ENCODE results near the gene OR4K15.
"Not testable (repeated sequence)": the region's sequence is repeated elsewhere in the genome, so short reads cannot be mapped to it uniquely, and the experiment has no call there.

OR4K15 gene, protein sequence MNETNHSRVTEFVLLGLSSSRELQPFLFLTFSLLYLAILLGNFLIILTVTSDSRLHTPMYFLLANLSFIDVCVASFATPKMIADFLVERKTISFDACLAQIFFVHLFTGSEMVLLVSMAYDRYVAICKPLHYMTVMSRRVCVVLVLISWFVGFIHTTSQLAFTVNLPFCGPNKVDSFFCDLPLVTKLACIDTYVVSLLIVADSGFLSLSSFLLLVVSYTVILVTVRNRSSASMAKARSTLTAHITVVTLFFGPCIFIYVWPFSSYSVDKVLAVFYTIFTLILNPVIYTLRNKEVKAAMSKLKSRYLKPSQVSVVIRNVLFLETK

DNA sequence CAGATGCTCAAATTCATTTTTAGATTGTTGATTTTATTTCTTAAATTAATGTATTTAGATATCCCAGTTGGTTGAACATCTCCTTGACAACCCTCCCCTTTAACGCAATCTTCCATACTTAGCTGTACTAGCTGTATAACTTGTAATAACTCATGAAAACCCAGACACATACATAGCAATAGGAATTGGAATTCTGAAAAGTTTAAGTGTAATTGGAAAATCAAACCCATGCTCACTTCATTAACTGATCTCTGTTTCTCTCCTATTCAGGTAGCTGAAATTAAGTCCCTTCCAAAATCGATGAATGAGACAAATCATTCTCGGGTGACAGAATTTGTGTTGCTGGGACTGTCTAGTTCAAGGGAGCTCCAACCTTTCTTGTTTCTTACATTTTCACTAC lies at the start of gene OR4K15:
OR4K15 (plus strand) TSS at position 301 of the 400 bp plus-strand sequence; CDS start at position 301, 0 bp downstream.
- DNase-seq, result no peak

DNA sequence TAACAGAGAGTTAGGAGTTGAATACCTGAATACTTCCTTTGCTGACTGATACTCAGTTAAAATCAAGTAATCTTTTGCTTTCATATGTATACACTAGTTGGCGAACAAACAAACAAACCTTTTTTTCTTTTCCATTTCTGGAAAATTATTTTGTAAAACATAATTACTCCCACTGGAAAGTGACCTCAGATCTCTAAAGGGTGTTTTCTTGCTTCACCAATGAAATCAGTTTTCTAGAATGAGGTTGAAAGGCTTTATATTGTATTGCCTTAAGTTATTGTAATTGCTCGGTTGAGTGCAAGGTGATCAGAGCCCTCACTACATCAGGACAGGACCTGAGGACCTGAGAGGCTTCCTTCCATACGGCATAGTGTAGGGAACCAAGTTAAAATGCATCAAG lies 44.8 kb upstream of the OR4K15 start, which contains the start of gene OR4K1:
OR4K1 (plus strand) TSS at position 301 of the 400 bp plus-strand sequence. CDS start 4,750 bp downstream, outside the sequence.
- DNase-seq, result no peak

DNA sequence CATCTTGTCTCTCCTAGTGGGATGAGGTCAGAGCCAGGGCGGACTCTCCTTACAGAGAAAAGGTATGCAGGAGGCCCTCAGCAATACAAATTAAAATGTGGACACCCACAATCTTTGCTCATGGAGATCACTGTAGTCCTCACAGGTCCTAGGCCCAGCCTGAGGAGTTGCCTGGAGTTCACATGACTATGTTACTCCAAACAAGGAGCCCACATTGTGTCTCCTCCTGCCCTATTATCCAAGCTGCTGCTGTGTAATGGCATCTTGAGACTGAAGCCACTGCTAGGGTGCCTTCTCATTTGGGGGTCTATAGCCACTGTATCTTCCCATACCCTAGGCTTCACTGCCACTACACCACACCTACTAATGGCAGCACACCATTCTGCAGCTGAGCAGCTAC lies 33.7 kb upstream of the OR4K15 start:
- DNase-seq, result no peak

DNA sequence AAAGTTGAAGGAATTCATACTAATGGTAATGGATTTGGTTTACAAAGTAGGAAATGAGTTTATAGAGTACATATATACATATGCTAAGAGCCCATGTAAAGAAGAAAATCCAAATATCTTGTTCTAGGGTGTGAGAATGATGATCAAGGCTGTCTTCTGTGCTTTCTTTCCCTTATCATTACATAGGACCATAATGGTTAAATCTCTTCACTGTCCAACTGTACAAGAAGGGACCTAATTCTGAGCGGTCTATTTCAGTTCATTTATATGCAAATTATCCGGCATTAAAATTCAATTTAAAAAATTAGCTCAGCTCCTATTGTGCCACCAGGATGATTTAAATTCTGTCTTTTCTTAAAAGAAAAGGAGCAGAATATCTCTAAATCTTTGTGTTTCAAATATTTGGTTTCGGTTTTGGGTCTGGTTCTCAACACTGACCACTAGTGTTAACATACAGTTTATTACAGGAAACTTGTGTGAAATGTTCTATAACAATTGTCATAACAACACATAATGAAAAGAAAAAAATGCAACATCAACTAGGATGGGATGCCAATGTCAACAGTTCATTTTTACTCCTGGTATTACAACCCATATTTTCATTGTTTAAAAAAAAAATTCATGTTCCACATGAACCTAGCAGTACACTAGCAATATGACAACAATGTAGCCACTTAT lies 27.8 kb upstream of the OR4K15 start:
- DNase-seq, result no peak

DNA sequence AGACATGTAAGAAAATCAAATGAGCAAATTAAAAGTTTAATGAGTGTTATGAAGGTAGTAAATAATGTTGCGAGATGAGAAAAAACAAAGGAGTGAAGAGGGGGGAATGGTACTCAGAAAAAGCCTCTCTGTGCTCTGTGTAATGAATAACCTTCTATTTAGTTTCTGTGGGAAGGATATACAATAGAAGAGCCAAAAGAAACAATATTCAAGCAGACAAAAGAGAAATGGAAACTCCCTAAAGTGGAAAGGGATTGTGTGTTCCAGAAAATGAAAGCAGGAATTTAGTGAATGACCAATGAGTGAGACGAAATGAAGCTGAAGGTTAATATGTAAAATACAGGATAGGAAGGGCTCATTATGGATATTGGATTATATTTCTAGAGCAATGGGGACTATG lies 26.2 kb upstream of the OR4K15 start:
- DNase-seq, result no peak

DNA sequence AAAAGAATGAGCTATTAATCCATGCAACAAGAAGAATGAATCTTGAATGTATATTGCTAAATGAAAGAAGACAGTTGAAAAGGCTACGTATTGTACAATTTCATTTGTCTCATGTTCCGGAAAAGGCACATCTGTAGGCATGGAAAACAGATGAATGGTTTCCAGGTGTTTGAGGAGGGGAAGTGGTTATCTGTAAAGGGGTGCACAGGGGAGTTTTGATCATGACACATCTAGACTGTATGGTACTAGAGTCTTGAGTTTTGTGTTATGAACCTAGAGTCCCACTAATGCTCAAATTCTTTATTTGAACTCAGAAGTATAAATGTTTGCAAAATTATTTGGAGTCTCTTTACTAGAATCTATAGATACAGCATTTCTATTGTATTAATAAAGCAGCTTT lies 5.7 kb upstream of the OR4K15 start:
- DNase-seq, result not testable (repeated sequence)

DNA sequence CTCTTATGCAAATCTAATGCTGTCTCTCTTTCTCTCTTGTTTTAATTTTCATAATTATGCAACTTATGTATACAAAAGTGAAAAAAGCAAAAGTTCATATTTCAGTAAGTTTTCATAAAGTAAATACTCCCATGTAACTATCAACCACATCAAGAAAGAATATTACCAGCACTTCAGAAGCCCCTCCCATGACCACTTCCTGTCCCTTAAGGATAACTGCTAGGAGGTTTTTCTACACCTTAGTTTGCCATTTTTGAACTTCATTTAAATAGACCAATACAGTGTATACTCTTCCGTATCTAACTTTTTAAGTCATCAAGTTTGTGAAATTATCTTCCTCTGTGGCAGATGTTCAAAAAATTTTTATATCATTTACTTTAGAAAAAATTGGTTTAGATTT lies 547 bp upstream of the OR4K15 start:
- no peak for DNase-seq

DNA sequence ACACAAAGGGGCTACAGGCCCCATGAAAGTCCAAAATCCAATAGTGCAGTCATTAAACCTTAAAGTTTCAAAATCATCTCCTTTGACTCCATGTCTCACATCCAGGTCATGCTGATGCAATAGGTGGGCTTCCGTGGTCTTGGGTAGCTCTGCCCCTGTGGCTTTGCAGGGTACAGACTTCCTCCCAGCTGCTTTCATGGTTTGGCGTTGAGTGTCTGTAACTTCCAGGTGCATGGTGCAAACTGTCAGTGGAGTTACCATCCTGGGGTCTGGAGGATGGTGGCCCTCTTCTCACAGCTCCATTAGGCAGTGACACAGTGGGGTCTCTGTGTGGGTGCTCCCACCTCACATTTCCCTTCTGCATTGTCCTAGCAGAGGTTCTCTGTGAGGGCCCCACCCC lies 18.0 kb downstream of the OR4K15 start:
- no peak for DNase-seq

DNA sequence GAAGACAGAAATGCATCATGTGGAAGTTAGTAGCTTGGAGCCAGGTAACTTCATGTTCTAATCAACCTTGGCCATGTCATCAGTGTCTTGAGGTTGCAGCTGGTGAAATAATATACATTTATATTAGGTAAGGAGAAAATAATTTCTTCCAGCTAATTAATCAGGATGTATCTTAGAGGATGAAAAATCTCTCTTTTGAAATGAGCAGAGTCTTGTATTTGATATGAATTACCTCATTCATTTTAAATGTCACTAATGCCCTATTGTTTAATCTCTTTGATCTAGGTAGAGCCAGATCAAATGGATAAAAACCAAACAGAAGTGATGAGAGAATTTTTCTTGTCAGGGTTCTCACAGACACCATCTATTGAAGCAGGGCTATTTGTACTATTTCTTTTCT lies 26.5 kb downstream of the OR4K15 start, which contains the start of gene OR4Q2:
OR4Q2 (plus strand) TSS at position 301 of the 400 bp plus-strand sequence.
- no peak for DNase-seq

DNA sequence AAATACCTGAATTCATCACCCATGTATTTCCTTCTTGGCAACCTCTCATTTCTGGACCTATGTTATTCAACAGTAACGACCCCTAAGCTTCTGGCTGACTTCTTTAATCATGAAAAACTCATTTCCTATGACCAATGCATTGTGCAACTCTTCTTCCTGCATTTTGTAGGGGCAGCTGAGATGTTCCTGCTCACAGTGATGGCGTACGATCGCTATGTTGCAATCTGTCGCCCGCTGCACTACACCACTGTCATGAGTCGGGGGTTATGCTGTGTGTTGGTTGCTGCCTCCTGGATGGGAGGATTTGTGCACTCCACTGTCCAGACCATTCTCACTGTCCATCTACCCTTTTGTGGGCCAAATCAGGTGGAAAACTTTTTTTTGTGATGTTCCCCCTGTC lies 26.9 kb downstream of the OR4K15 start:
- DNase-seq, result no peak

DNA sequence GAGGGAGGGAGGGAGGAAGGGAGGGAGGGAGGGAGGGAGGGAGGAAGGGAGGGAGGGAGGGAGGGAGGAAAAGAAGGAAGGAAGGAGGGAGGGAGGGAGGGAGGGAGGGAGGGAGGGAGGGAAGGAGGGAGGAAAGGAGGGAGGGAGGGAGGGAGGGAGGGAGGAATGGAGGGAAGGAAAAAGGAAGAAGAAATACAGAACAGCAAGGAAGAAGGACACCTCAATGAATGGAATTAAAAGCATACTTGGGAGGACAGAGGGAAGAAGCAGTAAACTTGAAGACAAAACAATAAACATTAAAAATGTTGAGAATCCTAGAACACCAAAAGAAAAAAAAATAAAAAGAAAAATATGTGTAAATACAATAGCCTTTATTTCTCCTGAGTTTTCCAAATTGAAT lies 32.8 kb downstream of the OR4K15 start:
- no peak for DNase-seq

DNA sequence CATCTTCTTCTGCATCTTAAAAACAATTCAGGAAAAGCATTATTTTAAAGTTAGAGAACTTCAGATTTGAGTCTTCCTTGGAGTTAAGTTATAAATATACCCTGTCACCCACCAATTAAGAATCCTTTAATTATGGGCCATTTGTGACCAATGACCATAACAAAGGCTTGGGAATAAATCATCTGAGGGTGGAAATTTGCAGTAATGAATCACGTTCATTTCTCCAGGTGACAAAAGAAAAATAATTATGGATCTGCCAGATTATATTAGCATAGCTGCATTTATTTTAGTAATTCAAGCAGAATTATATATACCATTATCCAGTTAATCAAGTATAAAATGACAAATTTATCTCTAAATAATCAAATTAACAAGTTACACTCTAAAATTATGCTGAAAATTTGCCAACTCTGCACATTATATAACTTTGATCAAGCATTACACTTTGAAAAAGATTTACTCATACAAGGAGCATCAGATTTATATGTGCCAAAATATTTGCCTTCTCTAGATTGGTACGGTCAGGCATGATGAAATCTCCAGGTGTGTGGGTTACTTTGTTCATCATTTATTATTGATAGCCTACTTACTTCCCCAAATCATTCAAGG lies 44.0 kb downstream of the OR4K15 start, which contains the start of gene OR4K14:
OR4K14 (minus strand) TSS at position 51 of the 609 bp plus-strand sequence. CDS start 4,114 bp downstream, outside the sequence.
- no peak for DNase-seq
